Measurements from ENCODE around the gene AGAP2.

Gene AGAP2

DNA sequence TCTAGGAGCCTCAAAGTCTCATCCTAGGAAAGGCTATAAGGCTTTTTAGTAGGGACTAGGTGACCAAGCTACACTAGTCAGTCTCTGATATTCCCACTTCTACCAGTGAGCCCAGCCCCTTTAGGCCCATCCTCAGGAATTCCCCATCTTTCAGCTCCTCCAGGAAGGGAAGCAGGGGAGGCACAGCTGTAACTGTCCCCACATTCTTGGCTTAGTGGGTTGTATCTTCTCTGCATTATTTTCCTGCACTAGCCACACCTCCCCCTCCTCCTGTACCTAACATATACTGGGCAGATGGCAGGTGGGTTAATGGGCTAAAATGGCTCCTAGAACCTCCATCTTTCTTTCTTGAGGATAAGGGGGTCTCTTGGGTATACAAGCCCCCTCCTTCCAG lies 28.8 kb upstream of the AGAP2 start:
- no peak for DNase-seq (ENCODE audit: low spot score)

DNA sequence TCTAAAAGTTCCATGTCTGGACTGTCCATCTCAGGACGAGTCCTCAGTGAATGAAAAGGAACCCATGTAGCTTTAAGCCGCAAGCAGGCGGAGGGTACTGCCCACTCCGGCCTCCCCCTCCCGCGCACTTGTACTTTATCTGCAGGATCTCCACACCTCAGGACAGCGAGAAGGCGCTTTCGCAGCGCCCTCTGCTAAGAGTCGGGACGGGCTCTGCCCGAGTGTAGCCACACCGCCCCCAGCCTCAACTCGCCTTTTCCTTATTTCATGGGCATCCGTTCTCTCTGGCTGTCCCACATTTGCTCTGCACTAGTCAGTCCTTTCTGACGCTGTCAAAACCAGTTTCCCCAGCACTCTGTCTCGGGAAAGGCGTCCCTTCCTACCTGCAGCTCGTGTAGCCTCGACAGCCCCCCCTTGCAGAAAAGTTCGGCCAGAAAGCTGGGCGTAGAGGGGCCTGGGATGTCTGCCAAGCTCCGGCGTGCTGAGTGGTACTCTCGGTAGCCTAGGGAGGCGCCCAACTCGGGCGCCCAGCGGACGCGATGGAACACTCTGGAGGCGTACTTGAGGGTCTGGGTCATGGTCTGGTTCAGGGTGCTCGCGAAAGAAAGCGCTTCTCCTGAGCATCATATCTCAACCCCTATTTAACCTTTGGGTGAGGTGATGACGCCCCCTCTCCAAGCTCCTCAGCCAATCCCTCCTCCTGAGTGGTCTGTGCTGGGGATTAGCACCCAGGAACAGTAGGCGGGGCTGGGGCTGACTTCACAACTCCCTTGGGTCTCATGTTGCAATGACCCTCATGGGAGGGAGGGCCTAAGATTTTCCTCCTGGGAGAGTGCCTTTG lies 28.1 kb upstream of the AGAP2 start, which contains the start of gene CYP27B1:
TSS of gene CYP27B1 (minus strand) at position 615 of the 841 bp plus-strand sequence. CDS start at position 578, 37 bp downstream.
- no peak for DNase-seq (ENCODE audit: low spot score)

DNA sequence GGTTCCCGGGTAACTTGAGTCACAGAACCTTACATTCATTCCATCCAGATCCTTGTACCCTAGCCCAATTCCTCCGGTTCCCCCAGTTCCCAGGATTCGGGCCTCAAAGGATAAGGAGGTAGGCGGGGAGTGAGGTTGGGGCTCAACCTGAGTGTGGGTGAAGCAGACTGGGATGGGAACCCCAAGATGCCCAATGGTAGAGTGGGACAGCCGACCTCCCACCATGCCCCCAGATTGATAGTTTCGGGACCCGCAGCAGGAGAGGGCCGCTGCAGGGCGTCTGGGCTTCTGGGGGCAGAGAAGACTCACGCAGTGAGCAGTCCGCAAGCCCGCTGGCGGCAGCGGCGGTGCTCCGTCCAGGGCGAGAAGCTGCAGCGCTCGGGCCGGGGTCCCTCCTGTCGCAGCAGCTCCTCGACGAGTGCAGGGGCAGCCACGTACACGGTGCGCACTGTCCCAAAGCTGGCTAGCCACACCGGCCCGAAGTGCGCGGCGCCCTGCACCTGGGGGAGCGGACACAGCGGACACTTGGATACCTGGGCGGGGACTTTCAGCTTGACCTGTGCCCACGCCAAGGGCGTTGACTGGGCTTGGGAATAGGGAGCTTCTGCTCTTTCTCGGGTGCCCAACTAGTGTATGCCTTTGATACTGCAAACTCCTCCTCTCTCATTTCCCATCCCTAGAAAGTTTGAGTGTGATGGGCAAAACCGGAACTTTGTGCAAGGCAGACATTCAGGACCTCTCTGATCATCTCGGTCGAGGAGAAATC lies 27.3 kb upstream of the AGAP2 start:
- no peak for DNase-seq (ENCODE audit: low spot score)

GRCh38 chr12:57765003-57765697 lies 26.6 kb upstream of the AGAP2 start:
- no peak for DNase-seq (ENCODE audit: low spot score)

DNA sequence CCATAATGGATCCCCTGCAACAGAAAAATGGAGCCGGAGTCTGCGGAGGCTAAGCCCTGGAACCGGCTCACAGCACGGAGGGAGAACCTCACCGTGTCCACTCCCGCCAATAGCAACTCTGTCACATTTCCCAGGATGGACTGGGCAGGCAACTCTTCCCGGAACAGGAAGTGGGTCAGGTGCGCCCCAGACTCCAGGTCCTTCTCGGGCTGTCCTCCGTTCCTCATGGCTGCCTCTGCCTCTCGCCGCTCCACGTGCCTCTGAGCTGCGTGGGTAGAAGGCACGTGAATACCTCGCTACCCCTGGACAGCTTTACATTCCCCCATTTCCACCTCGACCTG lies 26.1 kb upstream of the AGAP2 start:
- DNase-seq (ENCODE audit: low spot score): no peak

- no peak for DNase-seq (ENCODE audit: low spot score)
These were observed 25.5 kb upstream of the AGAP2 start for GRCh38 chr12:57763881-57764661.

DNA sequence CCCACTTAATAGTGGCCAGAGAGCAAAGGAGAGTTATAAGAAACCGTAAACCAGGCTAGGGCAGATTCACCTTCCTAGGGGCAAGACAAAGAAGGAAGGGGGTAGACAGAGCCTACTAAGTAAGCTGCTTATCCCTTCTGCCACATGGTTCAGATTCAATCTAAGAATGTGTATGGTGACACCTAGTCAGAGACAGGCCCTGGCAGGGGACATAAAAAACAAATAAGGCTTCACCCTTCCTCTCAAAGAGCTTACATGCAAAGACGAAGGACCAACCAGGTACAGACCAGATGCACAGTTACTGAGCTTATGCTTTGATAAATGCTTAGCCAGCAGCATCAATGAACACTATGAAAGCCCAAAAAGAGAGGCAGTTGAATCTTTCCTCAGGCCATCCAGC lies 23.9 kb upstream of the AGAP2 start:
- DNase-seq (ENCODE audit: low spot score): no peak

DNA sequence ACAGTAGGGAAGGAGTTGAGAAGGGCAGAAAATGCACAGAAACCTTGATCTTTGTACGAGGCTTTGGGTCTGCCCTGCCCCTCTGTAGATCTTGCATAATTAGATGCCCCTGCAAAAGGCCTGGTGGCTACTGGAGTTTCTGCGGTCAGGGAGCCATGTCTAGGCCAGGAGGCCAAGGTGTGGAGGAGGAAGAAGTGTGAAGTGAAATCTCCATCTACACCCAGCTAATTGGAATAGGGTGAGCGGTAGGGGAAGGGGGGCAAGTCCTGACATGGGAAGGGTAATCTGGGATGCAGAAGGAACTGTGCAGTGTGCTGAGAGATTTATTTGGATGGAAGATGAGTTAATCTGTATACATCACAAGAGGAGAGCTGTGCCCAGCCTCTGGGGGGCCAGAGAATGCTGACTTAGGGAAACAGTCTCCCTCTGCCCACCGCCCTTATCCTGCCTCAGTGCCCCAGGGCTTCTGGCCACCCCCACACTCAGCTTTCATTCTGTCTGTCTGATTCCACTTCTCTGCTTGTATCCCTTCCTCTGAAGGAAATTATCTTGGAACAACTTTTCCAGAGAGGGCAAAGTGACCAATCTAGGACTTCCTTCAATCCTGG lies 23.0 kb upstream of the AGAP2 start:
- DNase-seq (ENCODE audit: low spot score): no peak

- DNase-seq (ENCODE audit: low spot score): no peak
These were observed 21.9 kb upstream of the AGAP2 start for GRCh38 chr12:57760347-57760982.

DNA sequence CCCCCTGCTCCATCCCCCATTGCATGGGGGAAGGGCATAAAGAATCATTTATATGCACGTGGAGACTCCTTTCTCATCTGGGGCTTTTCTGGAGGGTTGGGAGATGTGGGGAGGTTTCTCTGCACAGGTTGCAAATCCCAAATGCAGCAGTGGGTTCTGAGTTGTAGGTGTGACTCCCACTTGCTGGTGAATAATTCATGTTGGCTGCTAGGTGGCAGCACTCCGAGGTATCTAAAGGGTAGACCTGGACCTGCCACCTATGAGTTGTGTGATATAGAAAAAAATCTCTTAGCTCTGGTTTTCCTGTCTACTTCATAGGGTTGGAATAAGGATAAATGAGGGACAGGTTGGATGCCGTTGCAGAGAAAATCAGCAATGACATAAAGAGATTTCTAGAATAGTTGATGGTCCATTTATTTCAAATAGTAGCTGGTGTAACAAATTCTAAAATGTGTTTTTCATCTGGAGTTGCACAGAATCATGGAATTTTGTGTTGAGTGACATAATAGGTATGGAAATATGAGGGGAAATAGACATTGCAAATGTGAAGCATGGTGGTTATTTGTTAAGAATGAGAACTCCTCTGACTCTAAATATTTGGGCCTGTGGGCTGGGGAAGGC lies 20.9 kb upstream of the AGAP2 start:
- DNase-seq (ENCODE audit: low spot score): no peak

DNA sequence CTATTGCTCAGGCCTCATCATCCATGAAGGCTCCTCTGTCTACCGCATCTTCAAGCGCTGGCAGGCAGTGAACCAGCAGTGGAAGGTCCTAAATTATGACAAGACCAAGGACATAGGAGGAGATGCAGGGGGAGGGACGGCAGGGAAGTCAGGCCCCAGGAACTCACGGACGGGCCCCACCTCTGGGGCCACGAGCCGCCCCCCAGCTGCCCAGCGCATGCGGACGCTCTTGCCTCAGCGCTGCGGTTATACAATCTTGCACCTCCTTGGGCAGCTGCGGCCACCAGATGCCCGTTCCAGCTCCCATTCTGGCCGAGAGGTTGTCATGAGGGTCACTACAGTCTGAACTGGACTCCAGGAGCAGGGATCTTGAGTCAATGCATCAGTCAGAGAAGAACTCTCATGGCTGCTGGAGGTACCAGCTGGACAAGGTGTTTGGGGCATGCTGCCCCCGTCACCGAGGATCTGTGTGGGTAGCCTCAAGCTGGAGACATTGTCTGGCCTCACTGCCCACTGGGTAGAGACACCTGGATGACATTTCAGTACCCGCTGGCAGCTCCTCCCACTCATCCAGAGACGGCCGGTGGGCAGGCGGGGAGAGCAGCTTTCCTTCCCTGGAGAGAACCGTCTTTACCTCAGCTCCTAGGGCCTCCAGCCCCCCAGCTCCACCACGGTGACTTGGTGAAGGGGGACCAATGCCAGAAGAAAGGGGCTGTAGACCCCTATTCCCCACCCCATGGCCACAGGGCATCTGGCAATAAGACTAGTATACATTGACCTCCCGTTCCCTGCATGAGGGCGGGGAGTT lies 20.2 kb upstream of the AGAP2 start:
- DNase-seq (ENCODE audit: low spot score): no peak

GRCh38 chr12:57757771-57758170 lies 19.2 kb upstream of the AGAP2 start:
- DNase-seq (ENCODE audit: low spot score): no peak

DNA sequence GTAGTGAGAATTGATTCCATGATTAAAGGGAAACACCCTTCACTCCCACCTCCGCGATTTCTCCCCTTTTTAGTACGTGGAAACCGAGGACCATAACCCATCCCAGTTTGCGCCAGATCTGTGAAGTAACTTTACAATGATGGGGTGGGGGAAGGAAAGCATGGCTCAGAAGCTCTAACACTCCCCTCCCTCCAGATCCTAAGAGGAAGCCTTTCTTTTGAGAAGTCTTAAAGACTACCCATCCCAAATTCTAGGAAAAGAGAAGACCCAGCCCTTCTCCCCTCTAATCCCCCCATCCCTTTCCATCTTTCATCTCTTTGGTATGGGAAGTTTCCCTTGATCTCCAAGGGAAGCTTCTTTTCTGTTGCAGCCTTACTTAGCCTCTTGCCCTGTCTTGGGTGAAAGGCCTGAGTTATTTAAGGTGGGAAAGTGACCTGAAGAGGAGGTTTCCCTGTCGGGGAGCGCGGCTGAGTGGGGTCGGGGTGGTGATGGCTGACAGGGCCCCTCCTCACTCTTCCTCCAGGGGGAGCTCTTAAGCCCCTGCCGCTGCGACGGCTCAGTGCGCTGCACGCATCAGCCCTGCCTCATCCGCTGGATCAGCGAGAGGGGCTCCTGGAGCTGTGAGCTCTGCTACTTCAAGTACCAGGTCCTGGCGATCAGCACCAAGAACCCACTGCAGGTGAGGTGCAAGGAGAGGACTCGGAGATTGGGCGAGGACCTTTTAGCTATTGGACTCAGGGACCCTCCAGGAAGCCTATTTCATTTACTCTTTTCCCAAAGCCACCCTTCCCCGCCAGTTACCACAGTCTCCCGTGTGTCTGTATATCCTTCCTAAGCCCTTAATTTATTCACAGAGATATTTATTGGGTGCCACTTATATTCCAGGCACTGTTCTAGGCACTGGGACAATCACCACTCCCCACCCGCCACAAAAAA lies 18.1 kb upstream of the AGAP2 start:
- no peak for DNase-seq (ENCODE audit: low spot score)

GRCh38 chr12:57755454-57756372 lies 17.2 kb upstream of the AGAP2 start:
- no peak for DNase-seq (ENCODE audit: low spot score)

- DNase-seq (ENCODE audit: low spot score): no peak
These were observed 16.6 kb upstream of the AGAP2 start for GRCh38 chr12:57755194-57755453.

DNA sequence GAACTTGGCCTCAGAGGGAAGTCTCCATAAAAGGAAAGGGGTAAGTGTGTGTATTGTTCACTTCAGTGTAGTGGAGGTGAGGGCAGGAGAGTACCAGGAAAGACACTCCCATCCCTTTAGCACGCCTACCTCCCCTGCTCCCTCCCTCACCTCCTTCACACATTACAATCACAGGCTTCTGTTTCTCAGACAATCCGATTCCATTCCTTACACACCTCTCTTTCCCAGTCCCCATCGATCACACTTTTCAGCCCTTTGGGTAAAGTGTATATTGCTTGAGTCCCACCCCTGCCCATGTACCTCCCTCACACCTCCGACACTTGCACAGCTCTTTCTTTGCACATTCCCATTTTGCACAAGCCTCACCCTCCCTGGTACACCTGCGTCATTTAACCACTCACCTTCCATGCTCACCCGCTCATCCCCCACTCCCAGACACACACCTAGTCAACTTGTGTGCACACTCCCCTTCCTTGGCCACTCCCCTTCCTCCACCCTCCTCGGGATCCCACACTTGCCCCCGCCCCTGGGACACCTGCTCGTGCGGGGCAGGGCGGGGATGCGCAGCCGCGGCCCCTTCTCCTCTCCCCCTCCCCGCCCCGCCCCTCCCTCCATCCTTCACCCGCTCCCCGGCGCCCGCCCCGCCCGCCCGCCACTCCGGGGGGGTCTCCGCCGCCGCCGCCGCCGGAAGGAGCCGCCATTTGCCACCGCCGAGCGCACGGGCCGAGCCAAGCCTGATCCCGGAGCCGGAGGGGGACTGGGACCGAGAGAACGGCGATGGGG lies 16.1 kb upstream of the AGAP2 start, which contains the start of gene MARCHF9:
TSS of gene MARCHF9 (plus strand) at position 693 of the 783 bp plus-strand sequence. CDS start 426 bp downstream, outside the sequence.
- no peak for DNase-seq (ENCODE audit: low spot score)

Measured in kidney capillary endothelial cell (primary cell).